Naive thymus-derived CD8-positive, alpha-beta T cell (primary cell): ENCODE results near the gene PARVA. TPM values are rescaled to one million over a fixed set of nuclear protein-coding genes. Genes with fewer than 3 reads are reported as not detected.
"Not testable (repeated sequence)": the region's sequence is repeated elsewhere in the genome, so short reads cannot be mapped to it uniquely, and the experiment has no call there.

ENCODE experiments used
- ATAC-seq, 2 donors: fragments of 150-1000 bp; cut with Tn5 transposase in 1 of 2; sonication (Bioruptor Pico), chemical (Tn5 transposase) in 1 of 2; 1 replicate in 1 of 2; 2 replicates in 1 of 2; pipeline ENCODE4 v1.10.0; 2021; ENCODE audit warnings: mild to moderate bottlenecking in 2 of 2, moderate library complexity in 2 of 2
- POLR2A ChIA-PET: fragments of 350-600 bp; sonication (Branson Sonifier 250); formaldehyde crosslinking; loops from one replicate; lab custom pipeline; 2021; ENCODE audit warnings: antibody characterized with exemption; lab: Charles Lee
- DNase-seq, 10 donors: peaks; one replicate each; pipeline versions ENCODE4 v3.0.0 to v3.0.0-alpha.2; 2020 to 2022
- H3K27ac Mint-ChIP-seq, 10 donors: one replicate each; pipeline ENCODE4 v1.8.0; 2020 to 2022; ENCODE audit warnings: mild to moderate bottlenecking in 10 of 10, mixed read lengths in 10 of 10, moderate library complexity in 4 of 10, inconsistent platforms in 1 of 10
- H3K27me3 Mint-ChIP-seq, 5 donors: one replicate each; pipeline ENCODE4 v1.8.0; 2021 to 2022; ENCODE audit warnings: mixed read lengths in 5 of 5
- H3K36me3 Mint-ChIP-seq, 3 donors: one replicate each; pipeline ENCODE4 v1.8.0; 2020 to 2022; ENCODE audit warnings: mixed read lengths in 3 of 3, mild to moderate bottlenecking in 2 of 3, inconsistent platforms in 1 of 3
- H3K4me1 Mint-ChIP-seq, 4 donors: one replicate each; pipeline ENCODE4 v1.8.0; 2021 to 2022; ENCODE audit warnings: mixed read lengths in 4 of 4
- H3K4me3 Mint-ChIP-seq, 10 donors: one replicate each; pipeline ENCODE4 v1.8.0; 2020 to 2022; ENCODE audit warnings: mild to moderate bottlenecking in 10 of 10, mixed read lengths in 10 of 10, moderate library complexity in 6 of 10, inconsistent platforms in 1 of 10
- H3K9me3 Mint-ChIP-seq, 9 donors: one replicate each; pipeline ENCODE4 v1.8.0; 2020 to 2022; ENCODE audit warnings: mixed read lengths in 9 of 9, mild to moderate bottlenecking in 3 of 9, inconsistent platforms in 1 of 9, moderate library complexity in 1 of 9
- polyA plus RNA-seq, 3 donors: library from polyadenylated mRNA; unstranded; fragments of 300-500 nt; fragmentation: Illumina TruSeq; gene quantifications; one replicate each; pipeline ENCODE4 v1.2.3, GENCODE V29; 2021
- total RNA-seq, 8 experiments: library from RNA in 2 of 8; stranded (reverse) in 2 of 8; gene quantifications; one replicate each; pipeline ENCODE4 v1.2.3 and lab custom pipeline; 2021 to 2026

Gene PARVA, protein sequence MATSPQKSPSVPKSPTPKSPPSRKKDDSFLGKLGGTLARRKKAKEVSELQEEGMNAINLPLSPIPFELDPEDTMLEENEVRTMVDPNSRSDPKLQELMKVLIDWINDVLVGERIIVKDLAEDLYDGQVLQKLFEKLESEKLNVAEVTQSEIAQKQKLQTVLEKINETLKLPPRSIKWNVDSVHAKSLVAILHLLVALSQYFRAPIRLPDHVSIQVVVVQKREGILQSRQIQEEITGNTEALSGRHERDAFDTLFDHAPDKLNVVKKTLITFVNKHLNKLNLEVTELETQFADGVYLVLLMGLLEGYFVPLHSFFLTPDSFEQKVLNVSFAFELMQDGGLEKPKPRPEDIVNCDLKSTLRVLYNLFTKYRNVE
- total RNA-seq (under 1 TPM; 0.19 to 0.44 TPM), polyA plus RNA-seq (under 1 TPM in 1 of 3 donors, not detected in 2; 0.26 TPM), total RNA-seq (lab: John Stamatoyannopoulos, UW) (0 to 0.49 (median 0.24) reads per million in 6 experiments)

DNA sequence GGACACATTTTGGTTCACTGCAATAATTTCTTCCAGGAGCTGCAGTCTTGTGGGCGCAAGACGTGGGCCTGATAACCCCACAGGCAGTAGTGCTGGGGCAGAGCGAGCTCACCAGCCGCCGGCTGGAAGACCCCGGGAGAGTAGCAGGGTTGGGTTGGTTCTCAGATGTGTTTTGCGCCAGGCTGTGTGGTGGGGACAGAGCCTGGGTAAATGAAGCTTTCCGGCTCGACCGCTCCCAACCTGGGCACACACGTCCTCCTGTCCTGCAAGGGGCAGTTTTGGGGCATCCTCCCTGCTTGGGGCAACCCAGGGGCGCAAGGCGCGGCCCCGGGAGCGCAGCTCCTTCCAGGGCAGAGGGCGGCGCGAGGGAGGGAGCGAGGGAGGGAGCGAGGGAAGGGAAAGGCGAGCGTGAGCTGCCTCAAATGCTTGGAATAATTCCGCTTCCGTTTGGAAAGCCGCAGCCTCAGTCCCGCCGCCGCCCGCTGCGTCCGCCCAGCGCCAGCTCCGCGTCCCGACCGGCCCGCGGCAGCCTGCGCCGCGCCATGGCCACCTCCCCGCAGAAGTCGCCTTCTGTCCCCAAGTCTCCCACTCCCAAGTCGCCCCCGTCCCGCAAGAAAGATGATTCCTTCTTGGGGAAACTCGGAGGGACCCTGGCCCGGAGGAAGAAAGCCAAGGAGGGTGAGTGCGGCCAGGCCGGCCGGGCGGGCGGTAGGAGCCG is at the start of gene PARVA:
TSS of gene PARVA (plus strand) at position 466 of the 718 bp plus-strand sequence. CDS start at position 543, 77 bp downstream.
- ATAC-seq (peak; percentile 18 to 48), DNase-seq (no peak)
- H3K4me1 Mint-ChIP-seq: peaks cover 3 to 13% (median 10%) of the 10 kb centered on the region in 4 donors
- POLR2A ChIA-PET: interaction anchor here (0.8 to 3.0 kb wide), 2 partner anchors 11 to 28 kb away, joined by 3 to 24 read pairs; no protein-coding TSS in a partner anchor
- H3K36me3 Mint-ChIP-seq: peaks cover 0 to 9% (median 0%) of the 10 kb centered on the region in 3 donors
- H3K4me3 Mint-ChIP-seq: peak within 1 kb of the TSS; percentile 56 to 87 (median 81)
- peak within 1 kb of the TSS in 7 of 10 donors; percentile 29 to 83 (median 43) for H3K27ac Mint-ChIP-seq
- peaks cover 4 to 50% (median 21%) of the 10 kb centered on the region in 5 donors for H3K27me3 Mint-ChIP-seq
- peaks cover 0 to 10% (median 2%) of the 10 kb centered on the region in 9 donors for H3K9me3 Mint-ChIP-seq

DNA sequence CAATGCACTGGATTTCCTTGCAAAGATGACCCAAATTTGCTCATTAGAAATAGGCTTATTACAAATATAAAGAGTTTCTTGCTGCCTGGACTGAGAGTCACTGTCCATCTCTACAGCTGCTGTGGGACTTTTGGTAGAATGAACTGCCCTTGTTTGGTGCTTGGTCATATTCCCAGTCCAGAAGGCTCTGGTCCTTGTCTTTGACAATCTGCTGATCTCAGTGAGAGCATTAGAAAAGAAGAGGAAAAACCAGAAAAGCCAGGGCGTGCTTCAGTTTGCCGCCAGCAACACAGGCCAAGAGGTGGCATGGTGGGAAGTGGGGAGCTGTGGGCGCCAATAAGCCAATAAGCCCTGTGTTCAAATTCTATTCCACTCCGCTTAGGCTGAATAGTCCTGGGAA is 48.2 kb upstream of the PARVA start:
- H3K4me3 Mint-ChIP-seq: no peak overlapping the region
- POLR2A ChIA-PET: no interaction called here
- no peak for DNase-seq
- H3K27ac Mint-ChIP-seq: peak overlapping the region in 1 of 10 donors; percentile 23
- no peaks in the 10 kb centered on the region for H3K9me3 Mint-ChIP-seq
- ATAC-seq: no peak
- peaks cover 0 to 10% (median 4%) of the 10 kb centered on the region in 4 donors for H3K4me1 Mint-ChIP-seq
- H3K27me3 Mint-ChIP-seq: peaks cover 0 to 8% (median 0%) of the 10 kb centered on the region in 5 donors
- H3K36me3 Mint-ChIP-seq: no peaks in the 10 kb centered on the region

DNA sequence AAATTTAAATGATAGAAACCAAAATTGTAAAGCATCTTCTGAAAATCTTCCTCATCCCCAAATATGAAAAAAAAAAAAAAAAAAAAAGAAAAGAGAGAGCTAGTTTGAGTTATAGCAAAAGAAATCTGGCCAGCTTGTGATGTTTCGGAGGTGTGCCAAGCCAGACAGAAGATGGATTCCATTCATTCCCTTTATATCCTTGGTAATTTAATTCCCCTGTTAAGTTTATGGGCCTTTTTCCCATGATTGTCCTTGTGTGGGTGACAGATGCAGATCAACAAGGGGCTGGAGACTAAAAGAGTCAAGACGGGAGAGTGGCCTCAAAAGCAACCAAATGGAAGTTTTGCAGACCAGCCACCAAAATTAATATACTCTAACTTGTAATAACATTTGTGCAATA is 47.6 kb upstream of the PARVA start:
- H3K4me3 Mint-ChIP-seq: no peak overlapping the region
- H3K9me3 Mint-ChIP-seq: no peaks in the 10 kb centered on the region
- no peak for ATAC-seq
- H3K27ac Mint-ChIP-seq: no peak overlapping the region
- POLR2A ChIA-PET: interaction anchor here (1.0 kb wide), 1 partner anchor 564 kb away, joined by 3 read pairs; no protein-coding TSS in a partner anchor
- DNase-seq: no peak
- no peaks in the 10 kb centered on the region for H3K36me3 Mint-ChIP-seq
- peaks cover 0 to 10% (median 4%) of the 10 kb centered on the region in 4 donors for H3K4me1 Mint-ChIP-seq
- H3K27me3 Mint-ChIP-seq: peaks cover 0 to 8% (median 0%) of the 10 kb centered on the region in 5 donors

DNA sequence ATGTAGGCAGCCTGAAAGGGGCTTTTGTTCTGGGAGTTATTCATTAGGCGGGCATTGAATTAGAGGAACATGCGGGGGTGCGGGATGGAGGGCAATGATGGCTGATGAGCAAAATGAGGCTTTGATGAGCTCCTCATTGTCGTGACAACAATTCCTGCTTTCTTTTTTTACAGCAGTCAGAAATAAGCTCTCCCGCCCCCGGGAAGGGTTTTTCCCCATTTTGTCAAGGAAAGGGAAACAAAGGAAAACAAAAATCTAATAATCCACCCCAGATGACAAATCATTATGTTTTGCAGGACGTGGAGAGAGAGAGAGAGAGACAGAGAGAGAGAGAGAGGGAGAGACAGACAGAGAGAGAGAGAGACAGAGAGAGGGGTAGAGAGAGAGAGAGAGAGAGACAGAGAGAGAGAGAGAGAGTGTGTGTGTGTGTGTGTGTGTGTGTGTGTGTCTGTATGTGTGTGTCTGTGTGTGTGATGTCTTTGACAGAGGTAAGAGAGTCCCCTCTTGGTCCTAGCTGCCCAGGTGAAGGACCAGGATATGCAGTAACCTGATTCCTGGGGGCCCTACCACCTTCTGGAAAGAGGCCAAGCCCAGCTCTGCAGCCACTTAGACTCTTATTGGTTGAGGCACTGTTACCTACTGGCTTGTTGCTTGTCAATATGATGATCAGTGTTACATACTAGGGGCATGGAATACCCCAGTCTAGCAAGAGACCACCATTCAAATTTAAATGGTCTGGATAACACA is 46.7 kb upstream of the PARVA start:
- H3K27me3 Mint-ChIP-seq: peaks cover 0 to 8% (median 0%) of the 10 kb centered on the region in 5 donors
- no peak for ATAC-seq
- H3K4me1 Mint-ChIP-seq: peaks cover 0 to 10% (median 4%) of the 10 kb centered on the region in 4 donors

DNA sequence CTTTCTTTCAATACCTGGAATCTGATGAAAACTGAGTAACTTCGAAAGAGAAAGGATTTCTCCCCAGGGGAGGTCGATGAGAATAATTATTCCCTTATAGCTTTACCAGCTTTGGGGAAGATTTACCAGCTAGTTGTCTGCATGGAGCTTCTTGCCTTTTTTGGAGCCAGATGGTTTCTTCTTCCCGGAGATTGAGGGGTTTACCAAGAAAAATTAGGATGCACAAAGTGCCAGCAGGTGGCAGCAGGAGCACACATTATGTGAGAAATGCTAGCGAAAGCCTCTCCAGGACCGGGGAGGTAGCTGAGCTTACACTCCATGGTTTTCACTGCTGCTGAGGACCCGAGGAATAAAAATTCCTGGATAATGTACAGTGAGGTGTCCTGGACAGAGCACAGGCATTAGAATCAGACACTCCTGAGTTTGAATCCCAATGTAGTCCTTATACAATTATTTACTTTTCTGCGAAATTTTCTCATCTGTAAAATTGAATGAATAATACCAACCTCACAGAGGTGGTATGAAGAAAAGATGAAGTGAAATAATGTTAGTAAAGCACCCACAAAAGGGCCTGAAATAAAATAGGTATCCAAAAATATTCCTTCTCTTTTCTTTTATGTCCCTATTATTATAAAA is 46.0 kb upstream of the PARVA start:
- Mint-ChIP-seq H3K4me1 (peaks cover 0 to 10% (median 4%) of the 10 kb centered on the region in 4 donors), H3K27ac (no peak overlapping the region), H3K27me3 (peaks cover 0 to 8% (median 0%) of the 10 kb centered on the region in 5 donors), H3K9me3 (peaks cover 0 to 3% (median 0%) of the 10 kb centered on the region in 9 donors), H3K36me3 (no peaks in the 10 kb centered on the region), H3K4me3 (no peak overlapping the region)
- ATAC-seq (peak in 1 of 2 donors; percentile 65), DNase-seq (peak; percentile 47 to 84 (median 64))
- POLR2A ChIA-PET: interaction anchor here (0.7 to 1.2 kb wide), 2 partner anchors 35 to 1161 kb away, joined by 4 to 6 read pairs; no protein-coding TSS in a partner anchor

More for the DNA sequence above, 46.7 kb upstream of the PARVA start:
- no peaks in the 10 kb centered on the region for H3K36me3 Mint-ChIP-seq
- H3K27ac Mint-ChIP-seq: no peak overlapping the region
- peaks cover 0 to under 1% (median 0%) of the 10 kb centered on the region in 9 donors for H3K9me3 Mint-ChIP-seq
- no peak for DNase-seq
- POLR2A ChIA-PET: interaction anchor here (0.7 to 1.2 kb wide), 3 partner anchors 36 to 1160 kb away, joined by 3 to 6 read pairs (median 4); no protein-coding TSS in a partner anchor
- H3K4me3 Mint-ChIP-seq: no peak overlapping the region

DNA sequence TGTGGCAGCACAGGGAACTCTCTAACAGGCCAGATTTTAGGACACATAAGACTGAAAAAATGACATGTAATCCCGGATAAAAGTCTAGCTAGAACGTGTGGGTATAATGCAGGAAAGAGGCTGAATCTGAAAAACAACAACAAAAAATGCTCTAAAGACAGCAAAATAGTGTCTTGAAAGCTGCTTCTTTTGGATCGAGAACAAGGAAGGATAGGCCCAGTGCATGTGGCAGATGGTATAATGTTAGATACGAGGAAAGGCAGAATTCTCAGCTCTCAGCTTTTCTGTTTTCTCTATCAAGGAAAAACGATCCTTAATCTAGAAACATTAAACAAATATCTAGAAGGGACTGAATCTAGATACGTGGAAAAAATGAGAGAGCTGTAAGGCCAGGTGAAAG is 33.8 kb upstream of the PARVA start:
- no peak for ATAC-seq
- H3K36me3 Mint-ChIP-seq: peaks cover 0 to 6% (median 0%) of the 10 kb centered on the region in 3 donors
- H3K4me3 Mint-ChIP-seq: no peak overlapping the region
- H3K9me3 Mint-ChIP-seq: peaks cover 0 to 11% (median 2%) of the 10 kb centered on the region in 9 donors
- H3K27me3 Mint-ChIP-seq: peaks cover 0 to 3% (median 0%) of the 10 kb centered on the region in 5 donors
- no peak for DNase-seq
- H3K4me1 Mint-ChIP-seq: peaks cover 0 to 2% (median 0%) of the 10 kb centered on the region in 4 donors
- POLR2A ChIA-PET: interaction anchor here (0.9 kb wide), 1 partner anchor 32 kb away, joined by 3 read pairs; no protein-coding TSS in a partner anchor
- no peak overlapping the region for H3K27ac Mint-ChIP-seq

DNA sequence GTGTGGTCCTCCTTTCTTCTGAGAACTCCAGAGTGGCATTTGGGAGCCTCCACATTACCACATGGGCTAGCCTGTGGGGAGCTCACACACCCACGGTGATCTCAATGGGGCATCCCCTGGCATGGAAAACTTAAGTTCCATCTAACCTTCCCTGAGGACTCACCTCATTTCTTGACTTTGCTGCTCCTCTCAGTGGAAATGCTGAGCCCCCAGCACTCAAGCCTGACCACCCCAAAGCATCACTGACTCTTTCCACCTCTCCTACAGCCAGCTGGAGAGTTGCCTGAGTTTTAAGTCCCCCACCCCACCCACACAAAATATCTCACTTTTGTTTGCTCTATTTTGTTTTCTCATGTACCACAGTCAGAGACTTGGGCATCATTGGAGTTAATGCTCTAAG is 23.8 kb upstream of the PARVA start:
- no peak overlapping the region for H3K4me3 Mint-ChIP-seq
- H3K27ac Mint-ChIP-seq: peak overlapping the region in 3 of 10 donors; percentile 2 to 57 (median 37)
- DNase-seq (no peak), ATAC-seq (no peak)
- no peaks in the 10 kb centered on the region for H3K36me3 Mint-ChIP-seq
- POLR2A ChIA-PET: no interaction called here
- no peaks in the 10 kb centered on the region for H3K9me3 Mint-ChIP-seq
- H3K27me3 Mint-ChIP-seq: no peaks in the 10 kb centered on the region
- H3K4me1 Mint-ChIP-seq: peaks cover 15 to 52% (median 39%) of the 10 kb centered on the region in 4 donors

DNA sequence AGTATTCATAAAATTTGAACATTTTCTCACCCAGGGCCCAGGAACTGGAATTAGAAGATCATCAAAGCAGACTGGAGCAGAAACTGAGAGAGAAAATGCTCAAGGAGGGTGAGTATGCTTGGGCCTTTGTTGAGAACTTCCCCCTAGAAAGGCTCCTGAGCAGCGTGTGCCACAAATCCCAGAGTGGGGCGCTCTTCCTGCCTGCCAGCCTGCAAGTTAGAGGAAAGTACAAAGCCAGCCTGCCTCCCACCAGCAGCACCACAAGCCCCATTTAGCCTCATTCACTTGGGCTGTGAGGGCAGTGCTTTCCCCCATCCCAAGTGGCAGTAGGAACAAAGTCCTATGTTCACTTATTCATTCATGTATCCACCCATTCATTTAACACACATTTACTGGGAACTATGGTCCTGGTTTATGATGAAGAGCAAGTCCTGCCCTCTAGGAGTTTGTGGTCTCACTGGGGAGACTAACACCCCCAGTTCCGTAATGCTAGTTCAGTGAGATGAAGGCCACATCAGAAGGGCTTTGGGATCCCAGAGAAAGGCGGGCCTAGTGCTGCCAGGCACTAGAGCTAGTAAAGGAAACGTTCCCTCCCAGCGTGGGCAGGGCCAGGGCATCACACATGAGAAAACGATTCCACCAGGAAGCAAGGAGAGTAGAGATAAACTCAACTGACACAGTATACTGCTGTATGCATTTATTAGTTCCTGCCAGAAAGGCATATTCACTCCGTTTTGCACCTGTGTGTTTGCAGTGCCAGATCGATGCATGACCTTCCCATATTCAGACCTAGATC is 22.4 kb upstream of the PARVA start:
- Mint-ChIP-seq H3K27me3 (no peaks in the 10 kb centered on the region), H3K36me3 (no peaks in the 10 kb centered on the region), H3K9me3 (no peaks in the 10 kb centered on the region), H3K27ac (peak overlapping the region in 3 of 10 donors; percentile 8 to 23 (median 19)), H3K4me3 (peak overlapping the region in 1 of 10 donors; percentile 49), H3K4me1 (peaks cover 15 to 50% (median 38%) of the 10 kb centered on the region in 4 donors)
- ATAC-seq (no peak), DNase-seq (no peak)
- POLR2A ChIA-PET: no interaction called here

DNA sequence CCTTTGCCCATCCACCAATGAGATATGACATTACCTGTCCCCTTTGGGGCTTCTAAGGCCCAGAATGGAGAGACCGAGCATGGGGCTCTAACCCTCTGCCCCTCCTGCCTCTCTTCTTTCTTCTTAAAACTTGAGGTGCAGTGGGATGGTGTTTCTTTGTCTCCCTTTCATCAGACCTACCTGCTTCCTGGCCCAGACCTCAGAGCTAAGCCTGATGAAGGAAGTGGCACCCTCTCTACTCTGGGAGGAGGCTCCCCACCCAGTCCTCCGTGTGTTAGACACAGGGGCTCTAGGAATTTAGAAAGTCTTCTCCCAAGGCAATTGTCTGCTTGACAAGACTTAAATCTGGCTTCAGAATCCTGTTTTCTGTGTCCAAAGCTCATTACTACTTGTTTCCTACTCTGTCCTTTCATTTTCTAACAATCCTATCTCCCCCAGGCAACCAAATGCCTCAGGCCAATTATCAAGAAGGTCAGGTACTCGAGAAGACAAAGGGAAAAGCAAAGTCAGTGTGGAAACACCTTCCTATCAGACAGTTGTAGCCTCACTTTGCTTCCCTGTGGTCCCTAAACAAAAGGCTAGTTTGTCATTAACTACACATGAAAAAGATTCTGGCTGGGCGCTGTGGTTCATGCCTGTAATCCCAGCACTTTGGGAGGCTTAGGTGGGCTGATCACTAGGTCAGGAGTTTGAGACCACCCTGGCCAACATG is 20.3 kb upstream of the PARVA start:
- ATAC-seq: peak; percentile 91 to 96
- H3K4me1 Mint-ChIP-seq: peaks cover 19 to 58% (median 42%) of the 10 kb centered on the region in 4 donors
- POLR2A ChIA-PET: interaction anchor here (3.1 kb wide), 1 partner anchor 9 kb away, joined by 25 read pairs; no protein-coding TSS in a partner anchor

DNA sequence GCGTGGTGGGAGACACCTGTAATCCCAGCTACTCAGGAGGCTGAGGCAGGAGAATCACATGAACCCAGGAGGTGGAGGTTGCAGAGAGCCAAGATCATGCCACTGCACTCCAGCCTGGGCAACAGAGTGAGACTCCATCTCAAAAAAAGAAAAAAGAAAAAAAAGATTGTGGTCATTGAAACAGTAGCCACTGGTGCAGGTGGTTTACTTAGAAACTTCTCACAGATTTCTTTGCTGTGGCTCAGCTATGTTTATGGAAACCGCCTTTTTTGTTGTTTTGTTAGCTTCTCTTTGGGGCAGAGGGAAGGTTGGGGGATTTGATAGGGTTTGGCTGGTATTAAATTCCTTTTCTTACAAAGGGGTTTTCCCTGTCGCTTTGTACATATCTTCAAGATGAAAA is 19.7 kb upstream of the PARVA start:
- not testable (repeated sequence) for H3K27me3 Mint-ChIP-seq, DNase-seq, H3K9me3 Mint-ChIP-seq, H3K36me3 Mint-ChIP-seq
- POLR2A ChIA-PET: interaction anchor here (3.1 kb wide), 1 partner anchor 9 kb away, joined by 25 read pairs; no protein-coding TSS in a partner anchor
- Mint-ChIP-seq H3K4me1 (peaks cover 25 to 64% (median 47%) of the 10 kb centered on the region in 4 donors), H3K4me3 (peak overlapping the region in 5 of 10 donors; percentile 3 to 74 (median 62)), H3K27ac (peak overlapping the region in 7 of 10 donors; percentile 30 to 90 (median 79))
- peak; percentile 24 to 41 for ATAC-seq

More for the DNA sequence above, 20.3 kb upstream of the PARVA start:
- Mint-ChIP-seq H3K4me3 (peak overlapping the region; percentile 4 to 74 (median 46)), H3K9me3 (no peaks in the 10 kb centered on the region), H3K27me3 (no peaks in the 10 kb centered on the region), H3K27ac (peak overlapping the region; percentile 12 to 92 (median 74)), H3K36me3 (no peaks in the 10 kb centered on the region)
- peak in 4 of 10 donors; percentile 10 to 46 (median 26) for DNase-seq
